Mucosa of descending colon (tissue), 3 donors: ENCODE measurements around the gene TAF3. TPM values are rescaled to one million over a fixed set of nuclear protein-coding genes. Genes with fewer than 3 reads are reported as not detected.

Experiments used
- ATAC-seq: fragments of 200-7000 bp; cut with Tn5 transposase; one replicate; pipeline ENCODE4 v1.9.1; 2020; ENCODE audit warnings: mild to moderate bottlenecking, moderate library complexity
- DNase-seq, 3 donors: peaks; one replicate each; pipeline ENCODE4 v3.0.0-alpha.2; 2020
- H3K36me3 ChIP-seq: fragments of 200-600 bp; one replicate; pipeline ENCODE4 v1.8.0; 2021; ENCODE audit warnings: low read depth, mild to moderate bottlenecking
- H3K4me1 ChIP-seq: fragments of 200-600 bp; one replicate; pipeline ENCODE4 v1.8.0; 2021; ENCODE audit warnings: low read depth, mild to moderate bottlenecking
- H3K4me3 ChIP-seq: fragments of 200-600 bp; one replicate; pipeline ENCODE4 v1.8.0; 2021; ENCODE audit warnings: mild to moderate bottlenecking
- H3K9me3 ChIP-seq: fragments of 200-600 bp; one replicate; pipeline ENCODE4 v1.8.0; 2021; ENCODE audit warnings: mild to moderate bottlenecking
- intact Hi-C, 2 donors: fragments of 100-400 bp; cut with DNase I in 1 of 2; cut with micrococcal nuclease in 1 of 2; formaldehyde crosslinking; loops; one replicate each; pipeline versions ENCODE4 v1.11.0 to v1.11.1; 2022; cut with DNase I, micrococcal nuclease
- total RNA-seq, 3 donors: library from RNA; stranded (reverse); fragmentation: NEBNext Ultra II Directional in 2 of 3; extraction: Animal tissue kit (Norgen Biotek cat#: 25700) in 2 of 3; gene quantifications; one replicate each; pipeline versions ENCODE4 v1.2.1 to v1.2.4, GENCODE V29; 2021 to 2023
- TF ChIP-seq, protein P1 (sequence below): fragments of 200-600 bp; IDR thresholded peaks from one replicate; pipeline ENCODE4 v1.8.0; 2022; ENCODE audit warnings: antibody characterized with exemption, mild to moderate bottlenecking
- donor health status: DM: no; HTN: no; CAD: no; lungs with moderate emphysema.
- donor health status: DM: no; HTN: no; CAD: no.
- donor health status: DM: no; HTN: yes; CAD: no.

The TAF3 gene
- total RNA-seq, 3 donors from 2014 or later: 5.5 to 17.2 (median 6.0) TPM

DNA sequence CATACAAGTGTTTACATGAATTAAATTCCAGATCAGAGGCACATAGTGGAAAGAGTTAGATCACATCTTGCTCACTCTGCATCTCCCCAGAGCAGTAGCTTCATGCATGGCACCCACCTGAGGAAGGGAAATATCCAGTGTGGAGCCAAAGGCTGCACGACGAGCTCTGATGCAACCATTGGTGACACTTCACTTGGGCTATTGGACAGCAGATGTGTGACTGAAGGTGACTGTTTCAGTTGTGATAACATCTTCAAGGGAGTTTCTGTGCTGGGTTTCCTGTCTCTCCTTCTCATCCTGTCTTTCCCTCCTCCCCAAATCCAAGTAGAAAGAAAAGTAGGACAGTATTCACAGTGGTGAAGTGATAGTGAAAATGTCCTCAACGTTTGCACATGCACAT, 115.0 kb downstream of the TAF3 start:
- Histone ChIP-seq H3K4me3 (no peak overlapping the region), H3K4me1 (no peaks in the 10 kb centered on the region), H3K9me3 (no peaks in the 10 kb centered on the region), H3K36me3 (no peaks in the 10 kb centered on the region)
- ATAC-seq (no peak), DNase-seq (no peak)
- intact Hi-C loops: no loop called here
- TF ChIP-seq, protein P1, sequence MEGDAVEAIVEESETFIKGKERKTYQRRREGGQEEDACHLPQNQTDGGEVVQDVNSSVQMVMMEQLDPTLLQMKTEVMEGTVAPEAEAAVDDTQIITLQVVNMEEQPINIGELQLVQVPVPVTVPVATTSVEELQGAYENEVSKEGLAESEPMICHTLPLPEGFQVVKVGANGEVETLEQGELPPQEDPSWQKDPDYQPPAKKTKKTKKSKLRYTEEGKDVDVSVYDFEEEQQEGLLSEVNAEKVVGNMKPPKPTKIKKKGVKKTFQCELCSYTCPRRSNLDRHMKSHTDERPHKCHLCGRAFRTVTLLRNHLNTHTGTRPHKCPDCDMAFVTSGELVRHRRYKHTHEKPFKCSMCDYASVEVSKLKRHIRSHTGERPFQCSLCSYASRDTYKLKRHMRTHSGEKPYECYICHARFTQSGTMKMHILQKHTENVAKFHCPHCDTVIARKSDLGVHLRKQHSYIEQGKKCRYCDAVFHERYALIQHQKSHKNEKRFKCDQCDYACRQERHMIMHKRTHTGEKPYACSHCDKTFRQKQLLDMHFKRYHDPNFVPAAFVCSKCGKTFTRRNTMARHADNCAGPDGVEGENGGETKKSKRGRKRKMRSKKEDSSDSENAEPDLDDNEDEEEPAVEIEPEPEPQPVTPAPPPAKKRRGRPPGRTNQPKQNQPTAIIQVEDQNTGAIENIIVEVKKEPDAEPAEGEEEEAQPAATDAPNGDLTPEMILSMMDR: no peak

DNA sequence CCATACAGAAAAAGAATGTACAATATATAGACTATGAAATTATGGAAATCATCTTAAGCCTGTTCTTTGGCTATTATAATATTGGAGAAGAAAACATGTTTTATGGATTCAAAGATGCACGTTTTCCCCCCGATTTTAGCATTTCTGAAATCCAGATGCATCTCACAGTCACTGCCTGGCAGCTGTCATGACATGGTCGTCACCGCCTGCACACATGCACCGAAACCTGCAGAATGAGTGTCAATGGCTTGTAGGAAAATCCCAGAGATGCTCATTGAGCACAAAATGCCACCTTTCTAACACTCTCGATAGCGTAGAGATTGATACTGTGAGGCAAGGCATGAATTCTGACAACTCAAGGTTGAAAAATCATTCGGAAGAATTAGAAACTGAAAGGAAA, 115.5 kb downstream of the TAF3 start:
- Histone ChIP-seq H3K9me3 (no peaks in the 10 kb centered on the region), H3K36me3 (no peaks in the 10 kb centered on the region), H3K4me3 (no peak overlapping the region), H3K4me1 (no peaks in the 10 kb centered on the region)
- DNase-seq: no peak
- no peak for ATAC-seq
- TF ChIP-seq, protein P1: no peak
- intact Hi-C loops: no loop called here

DNA sequence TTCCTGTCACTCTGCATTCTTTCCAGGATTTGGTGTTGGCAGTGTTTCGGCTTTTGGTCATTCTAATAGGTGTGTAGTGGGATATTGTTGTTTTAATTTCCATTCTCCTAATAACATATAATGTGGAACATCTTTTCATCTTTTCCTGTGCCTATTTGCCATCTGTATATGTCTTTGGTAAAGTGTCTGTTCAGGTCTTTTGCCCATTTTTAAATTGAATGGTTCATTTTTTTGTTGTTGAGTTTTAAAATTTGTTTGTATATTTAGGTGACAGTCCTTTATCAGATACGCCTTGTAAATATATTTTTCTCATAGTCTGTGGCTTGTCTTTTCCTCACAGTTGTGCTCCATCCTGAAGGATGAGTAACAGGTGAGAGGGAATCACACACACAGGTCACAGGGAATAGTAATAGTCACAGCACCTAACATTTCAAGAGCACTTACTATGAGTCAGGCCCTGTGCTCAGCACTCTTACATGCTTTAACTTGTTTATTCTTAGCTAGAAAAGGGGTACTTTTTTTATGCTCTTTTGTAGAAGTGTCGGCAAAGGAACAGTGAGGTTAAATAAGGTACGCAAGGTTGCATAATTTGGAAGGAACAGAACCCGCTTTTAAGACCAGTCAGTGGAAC, 119.1 kb downstream of the TAF3 start:
- DNase-seq: no peak
- intact Hi-C loops: no loop called here
- no peak for ATAC-seq
- Histone ChIP-seq H3K9me3 (no peaks in the 10 kb centered on the region), H3K4me3 (no peak overlapping the region), H3K4me1 (no peaks in the 10 kb centered on the region), H3K36me3 (no peaks in the 10 kb centered on the region)
- TF ChIP-seq, protein P1: no peak

DNA sequence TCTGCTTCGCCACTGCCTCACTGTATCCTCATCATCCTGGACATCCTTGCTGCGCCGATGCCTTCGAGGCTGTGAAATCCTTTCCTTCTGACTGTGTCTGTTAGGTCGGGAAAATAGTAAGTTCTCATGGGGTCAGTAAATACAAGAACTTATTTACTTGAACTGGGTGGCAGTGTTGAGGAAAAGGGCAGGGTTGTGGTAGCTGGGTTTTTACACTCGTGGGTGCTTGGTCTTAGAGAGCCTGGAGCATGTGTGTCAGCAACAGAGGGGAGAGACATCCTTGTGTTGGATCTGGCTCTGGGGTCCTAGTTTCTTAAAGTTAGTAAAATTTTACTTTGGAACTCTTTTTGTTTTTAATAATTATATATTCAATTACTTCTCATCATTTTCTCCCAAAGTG, 123.3 kb downstream of the TAF3 start:
- Histone ChIP-seq H3K9me3 (no peaks in the 10 kb centered on the region), H3K4me1 (no peaks in the 10 kb centered on the region), H3K36me3 (no peaks in the 10 kb centered on the region), H3K4me3 (no peak overlapping the region)
- TF ChIP-seq, protein P1: no peak
- intact Hi-C loops: no loop called here
- ATAC-seq (no peak), DNase-seq (no peak)

DNA sequence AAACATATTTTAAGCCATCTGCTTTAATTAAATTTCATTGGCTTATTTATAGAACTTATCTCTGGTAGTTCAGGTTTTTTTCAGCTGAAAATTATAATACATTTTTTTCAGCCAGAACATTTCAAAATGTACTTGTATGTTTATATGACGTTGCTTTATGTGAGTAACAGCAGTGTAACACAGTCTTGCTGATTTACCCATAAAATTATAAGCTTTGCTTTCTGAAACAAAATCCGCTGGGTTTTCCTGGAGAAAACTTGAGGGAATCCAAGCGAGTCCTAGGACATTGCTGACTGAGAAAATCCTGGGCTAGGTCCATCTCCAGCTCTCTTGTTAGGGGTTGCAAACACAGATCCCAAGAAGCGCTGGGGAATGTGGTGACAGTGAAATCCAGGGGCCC, 124.0 kb downstream of the TAF3 start:
- intact Hi-C loops: no loop called here
- no peaks in the 10 kb centered on the region for H3K36me3 ChIP-seq
- H3K4me3 ChIP-seq: no peak overlapping the region
- ATAC-seq: no peak
- TF ChIP-seq, protein P1: no peak
- no peak for DNase-seq
- H3K9me3 ChIP-seq: no peaks in the 10 kb centered on the region
- H3K4me1 ChIP-seq: no peaks in the 10 kb centered on the region

DNA sequence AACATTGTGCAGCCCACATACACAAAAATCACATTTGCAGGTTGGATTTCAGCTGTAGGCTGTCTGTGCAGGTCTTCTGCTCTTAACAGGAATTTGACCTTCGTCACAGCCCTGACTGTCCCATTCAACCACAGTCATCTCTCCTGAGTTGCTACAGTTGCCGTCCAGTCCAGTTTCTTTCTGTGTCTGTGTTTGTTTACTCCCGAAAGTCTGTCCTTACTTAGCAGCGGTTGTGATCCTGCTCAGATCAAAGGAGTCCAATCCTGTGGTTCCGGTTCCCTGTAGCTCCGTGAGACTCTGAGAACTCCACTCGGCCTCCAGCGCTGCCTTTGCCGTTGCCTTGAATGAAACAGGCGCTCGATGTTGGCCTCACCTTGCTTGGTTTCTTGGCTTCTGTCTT, 124.6 kb downstream of the TAF3 start:
- Histone ChIP-seq H3K9me3 (no peaks in the 10 kb centered on the region), H3K36me3 (no peaks in the 10 kb centered on the region), H3K4me3 (no peak overlapping the region), H3K4me1 (no peaks in the 10 kb centered on the region)
- no peak for ATAC-seq
- TF ChIP-seq, protein P1: no peak
- no peak for DNase-seq
- intact Hi-C loops: no loop called here
